ENCODE results near the gene RAP1GAP2.
A peak's percentile ranks its signal among the peaks of the same experiment; 100 is the strongest.

Gene RAP1GAP2

DNA sequence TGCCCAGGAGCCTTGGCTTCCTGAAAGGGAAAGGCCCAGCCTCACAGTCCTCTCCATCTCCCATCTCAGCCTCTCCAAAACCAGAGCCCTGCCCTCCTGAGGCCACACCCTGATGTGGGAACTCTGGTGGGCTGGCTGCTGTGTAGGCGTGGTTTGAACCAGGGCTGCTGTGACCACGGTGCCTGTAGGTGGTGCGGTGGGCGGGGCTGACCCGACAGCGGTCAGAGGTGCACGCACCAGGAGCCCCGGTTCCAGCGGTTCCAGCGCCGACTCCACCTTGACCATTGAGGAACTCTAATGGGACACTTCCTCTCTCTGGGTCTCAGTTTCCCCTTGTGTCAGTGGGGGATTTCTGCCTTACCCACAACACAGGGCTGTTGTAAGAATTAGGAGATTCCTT lies 2.4 kb downstream of the RAP1GAP2 start:
- Histone ChIP-seq H3K4me1 (ENCODE audit: control insufficient read depth in 1 of 2, insufficient read depth in 2 of 2, low read length in 2 of 2) (peaks cover 29 to 30% of the 10 kb centered on the region in 2 donors), H3K9ac (ENCODE audit: low read depth in 1 of 2, low read length in 2 of 2) (no peak overlapping the region), H3K4me3 (ENCODE audit: low read depth in 1 of 2, low read length in 2 of 2) (peak overlapping the region in 1 of 2 donors; percentile 7)

DNA sequence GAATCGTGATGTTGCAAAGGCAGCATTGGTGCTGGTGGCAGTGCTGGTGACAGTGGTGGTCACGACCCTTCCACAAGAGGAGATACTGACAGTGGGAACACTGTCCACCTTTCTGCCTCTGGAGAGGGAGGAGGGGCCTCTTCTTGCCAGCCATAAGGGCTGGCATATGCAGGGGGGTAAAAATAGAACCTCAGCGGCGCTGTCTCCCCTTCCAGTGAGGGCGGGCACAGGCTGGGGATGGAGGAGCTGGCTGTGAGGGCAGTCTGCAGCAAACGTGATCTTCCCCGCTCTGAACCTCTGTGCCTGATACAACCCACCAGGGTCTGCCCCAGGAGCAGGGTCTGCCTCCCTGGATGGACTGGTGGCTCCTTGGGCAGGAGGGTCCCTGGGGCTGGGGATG lies 3.4 kb downstream of the RAP1GAP2 start:
- no peak overlapping the region for H3K4me3 ChIP-seq (ENCODE audit: low read depth in 1 of 2, low read length in 2 of 2)
- no peak overlapping the region for H3K27ac ChIP-seq (ENCODE audit: low read depth, low read length)
- H3K27me3 ChIP-seq (ENCODE audit: control insufficient read depth in 1 of 2, insufficient read depth in 2 of 2, low read length in 2 of 2): no peaks in the 10 kb centered on the region
- H3K36me3 ChIP-seq (ENCODE audit: control insufficient read depth in 1 of 2, insufficient read depth in 2 of 2, low read length in 2 of 2): no peaks in the 10 kb centered on the region
- no peaks in the 10 kb centered on the region for H3K9me3 ChIP-seq (ENCODE audit: control insufficient read depth in 1 of 2, low read length in 2 of 2)
- H3K9ac ChIP-seq (ENCODE audit: low read depth in 1 of 2, low read length in 2 of 2): no peak overlapping the region
- peaks cover 29 to 30% of the 10 kb centered on the region in 2 donors for H3K4me1 ChIP-seq (ENCODE audit: control insufficient read depth in 1 of 2, insufficient read depth in 2 of 2, low read length in 2 of 2)

More for the DNA sequence above, 2.4 kb downstream of the RAP1GAP2 start:
- Histone ChIP-seq H3K27me3 (ENCODE audit: control insufficient read depth in 1 of 2, insufficient read depth in 2 of 2, low read length in 2 of 2) (no peaks in the 10 kb centered on the region), H3K9me3 (ENCODE audit: control insufficient read depth in 1 of 2, low read length in 2 of 2) (no peaks in the 10 kb centered on the region), H3K36me3 (ENCODE audit: control insufficient read depth in 1 of 2, insufficient read depth in 2 of 2, low read length in 2 of 2) (no peaks in the 10 kb centered on the region), H3K27ac (ENCODE audit: low read depth, low read length) (no peak overlapping the region)

DNA sequence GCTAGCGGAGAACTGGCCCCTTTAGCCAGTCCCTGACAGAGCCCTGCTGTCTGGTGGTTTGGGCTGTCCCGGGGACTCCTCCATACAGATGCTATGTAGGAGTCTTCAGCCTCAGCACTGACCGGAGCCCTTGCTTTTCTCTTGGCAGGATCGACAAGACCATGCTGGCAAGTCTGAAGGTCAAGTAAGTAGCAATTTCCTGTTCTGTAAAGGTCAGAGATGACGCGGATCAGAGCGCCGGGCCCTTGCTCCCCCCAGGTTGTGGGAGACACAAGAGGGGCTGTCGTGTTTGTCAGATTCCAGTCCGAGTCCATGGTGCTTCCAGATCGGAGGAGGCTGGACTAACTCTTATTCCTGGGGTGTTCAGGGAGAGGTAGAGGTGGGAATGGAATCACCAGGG lies 4.1 kb downstream of the RAP1GAP2 start:
- H3K27ac ChIP-seq (ENCODE audit: low read depth, low read length): no peak overlapping the region
- no peaks in the 10 kb centered on the region for H3K27me3 ChIP-seq (ENCODE audit: control insufficient read depth in 1 of 2, insufficient read depth in 2 of 2, low read length in 2 of 2)
- H3K4me1 ChIP-seq (ENCODE audit: control insufficient read depth in 1 of 2, insufficient read depth in 2 of 2, low read length in 2 of 2): peaks cover 29% of the 10 kb centered on the region in 2 donors
- no peak overlapping the region for H3K9ac ChIP-seq (ENCODE audit: low read depth in 1 of 2, low read length in 2 of 2)
- H3K4me3 ChIP-seq (ENCODE audit: low read depth in 1 of 2, low read length in 2 of 2): no peak overlapping the region
- no peaks in the 10 kb centered on the region for H3K9me3 ChIP-seq (ENCODE audit: control insufficient read depth in 1 of 2, low read length in 2 of 2)
- no peaks in the 10 kb centered on the region for H3K36me3 ChIP-seq (ENCODE audit: control insufficient read depth in 1 of 2, insufficient read depth in 2 of 2, low read length in 2 of 2)

DNA sequence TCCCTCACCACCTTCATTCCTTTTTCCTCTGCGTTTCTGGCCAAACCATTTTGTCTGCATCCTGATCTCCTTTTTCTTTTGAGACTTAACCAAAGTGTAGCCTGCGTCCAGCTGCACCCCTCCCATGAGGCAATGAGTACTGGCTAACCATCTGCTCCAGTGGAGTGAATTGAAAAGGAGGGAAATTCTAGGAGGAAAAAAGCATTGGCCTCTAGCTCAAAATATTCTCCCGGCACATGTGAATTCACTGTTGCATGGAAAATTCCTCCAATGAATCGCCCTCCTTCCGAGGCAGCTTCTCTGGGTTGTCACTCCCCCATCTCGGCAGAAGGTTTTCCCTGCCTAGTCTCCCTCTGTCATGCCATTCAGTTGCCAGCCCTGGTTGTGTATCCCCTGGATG lies 5.6 kb downstream of the RAP1GAP2 start:
- no peaks in the 10 kb centered on the region for H3K27me3 ChIP-seq (ENCODE audit: control insufficient read depth in 1 of 2, insufficient read depth in 2 of 2, low read length in 2 of 2)

DNA sequence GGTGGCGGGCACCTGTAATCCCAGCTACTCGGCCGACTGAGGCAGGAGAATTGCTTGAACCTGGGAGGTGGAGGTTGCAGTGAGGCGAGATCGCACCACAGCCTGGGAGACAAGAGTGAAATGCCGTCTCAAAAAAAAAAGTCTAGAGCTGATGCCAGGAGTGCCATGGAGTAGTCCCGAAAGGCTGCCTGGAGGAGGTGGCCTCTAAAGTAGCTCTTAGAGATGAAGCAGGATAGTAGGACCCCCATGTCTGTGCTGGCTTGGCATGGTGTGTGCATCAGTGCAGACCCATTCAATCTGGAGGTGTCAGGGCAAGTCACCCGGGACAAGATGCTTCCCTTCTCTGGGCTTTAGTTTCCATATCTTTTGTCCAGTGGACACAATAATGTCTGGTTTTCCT lies 6.3 kb downstream of the RAP1GAP2 start:
- Histone ChIP-seq H3K4me3 (ENCODE audit: low read depth in 1 of 2, low read length in 2 of 2) (no peak overlapping the region), H3K4me1 (ENCODE audit: control insufficient read depth in 1 of 2, insufficient read depth in 2 of 2, low read length in 2 of 2) (peaks cover 9 to 11% of the 10 kb centered on the region in 2 donors), H3K9me3 (ENCODE audit: control insufficient read depth in 1 of 2, low read length in 2 of 2) (no peaks in the 10 kb centered on the region), H3K9ac (ENCODE audit: low read depth in 1 of 2, low read length in 2 of 2) (no peak overlapping the region), H3K27me3 (ENCODE audit: control insufficient read depth in 1 of 2, insufficient read depth in 2 of 2, low read length in 2 of 2) (no peaks in the 10 kb centered on the region), H3K27ac (ENCODE audit: low read depth, low read length) (no peak overlapping the region), H3K36me3 (ENCODE audit: control insufficient read depth in 1 of 2, insufficient read depth in 2 of 2, low read length in 2 of 2) (no peaks in the 10 kb centered on the region)

More for the DNA sequence above, 5.6 kb downstream of the RAP1GAP2 start:
- Histone ChIP-seq H3K4me3 (ENCODE audit: low read depth in 1 of 2, low read length in 2 of 2) (no peak overlapping the region), H3K9ac (ENCODE audit: low read depth in 1 of 2, low read length in 2 of 2) (no peak overlapping the region), H3K4me1 (ENCODE audit: control insufficient read depth in 1 of 2, insufficient read depth in 2 of 2, low read length in 2 of 2) (peaks cover 15 to 16% of the 10 kb centered on the region in 2 donors), H3K27ac (ENCODE audit: low read depth, low read length) (no peak overlapping the region), H3K9me3 (ENCODE audit: control insufficient read depth in 1 of 2, low read length in 2 of 2) (no peaks in the 10 kb centered on the region), H3K36me3 (ENCODE audit: control insufficient read depth in 1 of 2, insufficient read depth in 2 of 2, low read length in 2 of 2) (no peaks in the 10 kb centered on the region)

DNA sequence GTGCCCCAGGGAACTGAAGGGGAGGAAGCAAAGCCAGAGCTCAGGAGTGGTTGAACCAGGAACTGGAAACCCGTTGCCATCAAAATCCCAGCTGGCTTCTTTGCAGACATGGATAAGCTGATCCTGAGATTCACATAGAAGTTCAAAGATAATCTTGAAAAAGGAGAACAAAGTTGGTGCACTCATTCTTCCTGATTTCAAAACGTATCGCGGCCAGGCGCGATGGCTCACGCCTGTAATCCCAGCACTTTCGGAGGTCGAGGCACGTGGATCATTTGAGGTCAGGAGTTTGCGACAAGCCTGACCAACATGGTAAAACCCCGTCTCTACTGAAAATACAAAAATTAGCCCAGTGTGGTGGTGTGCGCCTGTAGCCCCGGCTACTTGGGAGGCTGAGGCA lies 7.1 kb downstream of the RAP1GAP2 start:
- no peak overlapping the region for H3K4me3 ChIP-seq (ENCODE audit: low read depth in 1 of 2, low read length in 2 of 2)
- H3K4me1 ChIP-seq (ENCODE audit: control insufficient read depth in 1 of 2, insufficient read depth in 2 of 2, low read length in 2 of 2): peaks cover under 1 to 3% of the 10 kb centered on the region in 2 donors
- H3K27me3 ChIP-seq (ENCODE audit: control insufficient read depth in 1 of 2, insufficient read depth in 2 of 2, low read length in 2 of 2): no peaks in the 10 kb centered on the region
- no peak overlapping the region for H3K9ac ChIP-seq (ENCODE audit: low read depth in 1 of 2, low read length in 2 of 2)
- no peaks in the 10 kb centered on the region for H3K9me3 ChIP-seq (ENCODE audit: control insufficient read depth in 1 of 2, low read length in 2 of 2)
- H3K36me3 ChIP-seq (ENCODE audit: control insufficient read depth in 1 of 2, insufficient read depth in 2 of 2, low read length in 2 of 2): no peaks in the 10 kb centered on the region
- H3K27ac ChIP-seq (ENCODE audit: low read depth, low read length): no peak overlapping the region

DNA sequence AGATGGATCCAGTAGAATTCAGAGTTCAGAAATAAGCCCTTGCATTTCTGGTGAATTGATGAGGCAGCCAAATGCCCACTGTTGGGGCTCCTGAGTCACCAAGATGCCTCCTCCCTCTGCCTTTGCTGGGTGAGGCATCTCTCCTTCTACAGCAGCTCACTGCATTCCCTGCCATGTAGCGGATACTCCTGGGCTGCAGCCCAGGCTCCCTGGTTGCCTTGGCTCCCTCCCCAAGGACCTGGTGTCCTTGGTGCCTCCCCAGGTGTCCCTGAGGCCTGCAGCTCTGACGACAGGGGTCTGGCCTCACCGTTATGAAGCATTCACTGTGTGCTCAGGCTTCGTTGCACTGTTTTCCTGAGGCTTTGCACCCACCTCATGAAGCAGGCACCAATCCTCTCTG lies 7.7 kb downstream of the RAP1GAP2 start:
- Histone ChIP-seq H3K9me3 (ENCODE audit: control insufficient read depth in 1 of 2, low read length in 2 of 2) (no peaks in the 10 kb centered on the region), H3K9ac (ENCODE audit: low read depth in 1 of 2, low read length in 2 of 2) (no peak overlapping the region), H3K36me3 (ENCODE audit: control insufficient read depth in 1 of 2, insufficient read depth in 2 of 2, low read length in 2 of 2) (no peaks in the 10 kb centered on the region), H3K27ac (ENCODE audit: low read depth, low read length) (no peak overlapping the region), H3K4me1 (ENCODE audit: control insufficient read depth in 1 of 2, insufficient read depth in 2 of 2, low read length in 2 of 2) (peaks cover 0 to 3% of the 10 kb centered on the region in 2 donors), H3K27me3 (ENCODE audit: control insufficient read depth in 1 of 2, insufficient read depth in 2 of 2, low read length in 2 of 2) (no peaks in the 10 kb centered on the region), H3K4me3 (ENCODE audit: low read depth in 1 of 2, low read length in 2 of 2) (no peak overlapping the region)

DNA sequence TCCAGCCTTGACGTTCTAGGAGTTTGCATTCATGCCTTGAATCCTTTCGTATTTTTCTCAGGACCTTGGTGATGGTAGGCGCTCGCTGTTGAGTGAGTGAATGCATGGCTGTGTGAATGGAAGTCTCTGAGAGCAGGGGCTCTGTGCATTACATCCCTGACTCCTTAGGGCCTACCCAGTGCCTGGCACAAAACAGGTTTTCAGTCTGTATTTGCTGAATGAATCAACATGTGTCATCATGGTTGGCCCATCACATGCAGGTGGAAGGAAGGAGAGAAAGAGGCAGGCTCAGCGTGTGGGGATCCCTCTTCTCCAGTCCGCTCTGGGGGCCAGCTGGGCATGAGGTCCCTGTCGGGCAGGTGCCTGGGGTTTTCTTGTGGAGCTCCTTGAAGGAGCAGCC lies 8.7 kb downstream of the RAP1GAP2 start:
- Histone ChIP-seq H3K9me3 (ENCODE audit: control insufficient read depth in 1 of 2, low read length in 2 of 2) (no peaks in the 10 kb centered on the region), H3K9ac (ENCODE audit: low read depth in 1 of 2, low read length in 2 of 2) (no peak overlapping the region), H3K27me3 (ENCODE audit: control insufficient read depth in 1 of 2, insufficient read depth in 2 of 2, low read length in 2 of 2) (no peaks in the 10 kb centered on the region), H3K4me3 (ENCODE audit: low read depth in 1 of 2, low read length in 2 of 2) (no peak overlapping the region), H3K27ac (ENCODE audit: low read depth, low read length) (no peak overlapping the region), H3K36me3 (ENCODE audit: control insufficient read depth in 1 of 2, insufficient read depth in 2 of 2, low read length in 2 of 2) (no peaks in the 10 kb centered on the region), H3K4me1 (ENCODE audit: control insufficient read depth in 1 of 2, insufficient read depth in 2 of 2, low read length in 2 of 2) (peaks cover 0 to 3% of the 10 kb centered on the region in 2 donors)

DNA sequence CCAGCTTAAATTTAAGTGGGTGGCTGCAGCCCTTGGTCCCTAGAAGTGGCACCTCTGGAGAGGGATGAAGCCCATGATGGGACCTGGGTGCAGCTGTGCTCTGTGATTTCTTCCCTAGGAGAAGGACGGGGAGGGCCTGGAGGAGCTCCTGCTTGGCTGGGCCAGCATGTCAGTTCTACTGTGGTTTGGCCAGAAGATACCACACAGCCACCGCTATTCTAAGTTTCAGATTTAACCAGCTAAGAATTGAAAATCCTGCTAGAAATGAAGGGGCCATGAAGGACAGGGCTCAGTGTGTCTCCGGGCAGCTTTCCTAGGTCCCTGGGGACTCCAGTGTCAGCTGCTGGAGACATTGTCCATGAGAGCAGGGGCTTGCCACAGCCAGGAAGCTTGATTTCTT lies 9.7 kb downstream of the RAP1GAP2 start:
- no peaks in the 10 kb centered on the region for H3K9me3 ChIP-seq (ENCODE audit: control insufficient read depth in 1 of 2, low read length in 2 of 2)
- H3K9ac ChIP-seq (ENCODE audit: low read depth in 1 of 2, low read length in 2 of 2): no peak overlapping the region
- no peaks in the 10 kb centered on the region for H3K27me3 ChIP-seq (ENCODE audit: control insufficient read depth in 1 of 2, insufficient read depth in 2 of 2, low read length in 2 of 2)
- H3K4me3 ChIP-seq (ENCODE audit: low read depth in 1 of 2, low read length in 2 of 2): no peak overlapping the region
- no peaks in the 10 kb centered on the region for H3K36me3 ChIP-seq (ENCODE audit: control insufficient read depth in 1 of 2, insufficient read depth in 2 of 2, low read length in 2 of 2)
- H3K4me1 ChIP-seq (ENCODE audit: control insufficient read depth in 1 of 2, insufficient read depth in 2 of 2, low read length in 2 of 2): peaks cover 0 to 3% of the 10 kb centered on the region in 2 donors
- H3K27ac ChIP-seq (ENCODE audit: low read depth, low read length): no peak overlapping the region

DNA sequence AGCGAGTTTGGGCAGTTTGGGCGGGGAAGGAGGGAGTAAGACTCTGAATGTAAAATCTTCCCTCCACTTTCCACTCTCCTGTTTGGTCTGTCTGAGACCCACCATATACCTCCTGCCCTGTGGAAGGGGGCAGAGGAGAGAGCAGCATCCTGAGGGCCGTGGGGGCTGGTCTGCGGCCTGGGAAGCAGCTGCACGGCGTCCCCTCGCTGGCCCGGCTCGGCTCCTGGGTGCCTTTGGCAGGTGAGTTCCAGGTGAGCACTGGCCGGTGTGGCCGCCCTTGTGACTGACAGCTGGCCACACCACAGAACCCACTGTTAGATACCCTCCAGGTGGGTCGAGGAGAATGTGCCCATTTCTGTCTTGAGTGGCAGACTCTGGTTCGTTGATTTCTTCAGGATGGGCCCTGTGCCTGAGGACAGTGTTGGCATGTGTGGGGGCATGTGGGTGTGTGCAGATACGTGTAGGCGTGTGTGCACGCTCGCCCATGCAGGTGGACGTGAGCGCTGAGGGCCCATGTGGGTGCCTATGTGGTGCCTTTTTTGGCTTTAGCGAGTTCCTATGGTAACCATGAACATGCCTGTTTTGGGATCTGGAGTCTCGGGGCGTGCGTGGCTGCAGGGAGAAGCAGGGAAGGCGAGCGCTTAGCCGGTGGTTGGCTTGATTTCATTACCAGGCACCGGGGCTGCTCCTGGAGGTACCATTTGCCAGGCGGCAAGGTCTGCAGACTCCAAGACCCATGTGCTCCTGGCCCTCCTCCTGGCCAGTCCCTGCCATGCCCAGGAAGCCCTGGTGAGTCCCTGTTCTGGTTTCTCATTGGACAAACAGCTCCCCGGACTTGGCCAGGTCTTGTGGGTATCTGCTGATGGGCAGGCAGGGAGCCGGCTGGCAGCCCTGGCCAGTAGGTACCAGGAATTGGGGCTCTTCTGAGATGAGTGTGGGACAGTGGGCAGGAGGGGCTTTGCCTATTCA lies 12.4 kb downstream of the RAP1GAP2 start:
- H3K27me3 ChIP-seq (ENCODE audit: control insufficient read depth in 1 of 2, insufficient read depth in 2 of 2, low read length in 2 of 2): no peaks in the 10 kb centered on the region
- no peak overlapping the region for H3K27ac ChIP-seq (ENCODE audit: low read depth, low read length)

More for the DNA sequence above, 12.4 kb downstream of the RAP1GAP2 start:
- no peaks in the 10 kb centered on the region for H3K9me3 ChIP-seq (ENCODE audit: control insufficient read depth in 1 of 2, low read length in 2 of 2)
- peaks cover 0 to 3% of the 10 kb centered on the region in 2 donors for H3K4me1 ChIP-seq (ENCODE audit: control insufficient read depth in 1 of 2, insufficient read depth in 2 of 2, low read length in 2 of 2)
- no peak overlapping the region for H3K4me3 ChIP-seq (ENCODE audit: low read depth in 1 of 2, low read length in 2 of 2)
- no peak overlapping the region for H3K9ac ChIP-seq (ENCODE audit: low read depth in 1 of 2, low read length in 2 of 2)
- H3K36me3 ChIP-seq (ENCODE audit: control insufficient read depth in 1 of 2, insufficient read depth in 2 of 2, low read length in 2 of 2): no peaks in the 10 kb centered on the region

Data from duodenal mucosa (tissue), 2 donors.